CD4-positive, alpha-beta T cell treated with Interferon alpha-2 for 1 hour (primary cell): Measurements from ENCODE around the gene SDK1.

Experiments
- DNase-seq, 2 donors: peaks; one replicate each; pipeline ENCODE4 v3.0.0-alpha.2; 2020 to 2022

SDK1 gene

GRCh38 chr7:4150731-4151130 is 849.7 kb downstream of the SDK1 start:
- DNase-seq: no peak

- DNase-seq: no peak
Measured at GRCh38 chr7:4151524-4151923, 850.5 kb downstream of the SDK1 start.

- DNase-seq: no peak
Measured at GRCh38 chr7:4151926-4152549, 851.0 kb downstream of the SDK1 start.

DNA sequence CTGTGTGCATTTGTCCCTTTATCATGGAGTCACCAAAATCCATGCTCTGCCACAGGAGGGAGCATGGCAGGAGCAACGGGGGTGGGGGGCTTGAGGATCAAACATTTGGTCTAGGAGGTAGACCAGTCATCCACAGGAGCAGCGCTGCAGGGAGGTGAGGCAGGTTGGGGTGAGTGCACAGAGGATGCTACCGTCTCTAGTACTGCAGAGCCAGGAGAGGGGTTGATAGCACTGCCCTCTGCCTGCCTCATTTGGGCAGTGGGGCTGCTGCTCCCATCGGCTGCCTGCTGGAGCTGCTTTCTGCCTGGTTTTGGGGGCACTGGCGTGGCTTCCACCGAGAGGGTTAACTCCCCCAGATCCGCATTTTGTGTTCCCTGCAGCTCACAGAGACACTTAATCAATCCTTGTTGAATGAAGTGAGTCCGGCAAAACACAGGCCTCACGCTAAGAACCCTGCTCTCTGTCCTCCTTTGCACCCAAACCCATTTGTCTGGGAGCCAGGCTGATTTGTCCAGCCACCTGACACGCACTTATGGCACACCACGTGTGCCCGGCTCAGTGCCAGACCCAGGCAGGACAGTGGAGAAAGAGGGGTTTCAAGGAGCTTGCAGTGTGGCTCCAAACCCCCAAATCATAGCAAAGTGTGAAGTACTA is 854.0 kb downstream of the SDK1 start:
- DNase-seq: no peak

DNA sequence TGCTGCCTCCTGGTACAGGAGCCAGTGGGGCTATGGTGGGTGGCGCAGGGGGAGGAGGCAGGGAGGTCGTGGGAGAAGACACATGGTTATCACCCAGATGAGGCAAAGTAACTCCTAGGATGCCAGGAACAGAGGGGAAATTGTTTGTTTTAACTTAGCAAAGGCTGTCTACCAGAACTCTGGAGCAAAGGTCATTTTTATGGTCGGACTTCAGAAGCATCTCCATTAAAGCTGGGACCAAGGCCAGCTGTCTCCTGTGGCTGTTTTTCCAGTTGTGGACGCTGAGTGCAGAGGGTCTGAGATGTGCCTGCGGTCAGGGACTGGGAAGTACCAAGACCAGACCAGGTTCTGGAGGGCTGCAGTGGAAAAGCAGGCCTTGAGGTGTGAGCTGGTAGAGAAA is 855.1 kb downstream of the SDK1 start:
- no peak for DNase-seq

DNA sequence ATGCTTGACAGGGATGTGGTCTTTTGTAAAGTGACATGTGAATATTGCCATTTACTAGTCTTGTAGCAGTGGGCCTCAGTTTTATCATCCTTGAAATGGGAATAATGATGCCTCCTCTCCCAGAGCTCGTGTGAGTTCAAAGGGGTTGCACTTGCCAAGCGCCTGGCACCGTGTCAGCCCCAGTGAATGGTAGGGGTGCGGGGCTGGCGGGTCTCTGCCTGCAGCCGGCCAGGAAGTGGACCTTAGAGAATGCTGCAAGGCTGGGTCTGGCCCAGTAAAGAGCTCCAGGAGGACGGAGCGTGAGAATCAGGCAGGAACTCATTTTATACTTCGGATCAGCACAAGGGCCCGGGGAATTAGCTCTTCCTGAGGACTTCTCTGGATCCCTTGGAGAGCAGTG is 856.6 kb downstream of the SDK1 start:
- DNase-seq: no peak

GRCh38 chr7:4158441-4159153 is 857.5 kb downstream of the SDK1 start:
- DNase-seq: no peak

GRCh38 chr7:4159154-4159501 is 858.1 kb downstream of the SDK1 start:
- DNase-seq: no peak

- DNase-seq: no peak
Measured at GRCh38 chr7:4159761-4160554, 858.9 kb downstream of the SDK1 start.

GRCh38 chr7:4162884-4163564 is 862.0 kb downstream of the SDK1 start:
- no peak for DNase-seq

GRCh38 chr7:4163565-4164203 is 862.6 kb downstream of the SDK1 start:
- DNase-seq: no peak

DNA sequence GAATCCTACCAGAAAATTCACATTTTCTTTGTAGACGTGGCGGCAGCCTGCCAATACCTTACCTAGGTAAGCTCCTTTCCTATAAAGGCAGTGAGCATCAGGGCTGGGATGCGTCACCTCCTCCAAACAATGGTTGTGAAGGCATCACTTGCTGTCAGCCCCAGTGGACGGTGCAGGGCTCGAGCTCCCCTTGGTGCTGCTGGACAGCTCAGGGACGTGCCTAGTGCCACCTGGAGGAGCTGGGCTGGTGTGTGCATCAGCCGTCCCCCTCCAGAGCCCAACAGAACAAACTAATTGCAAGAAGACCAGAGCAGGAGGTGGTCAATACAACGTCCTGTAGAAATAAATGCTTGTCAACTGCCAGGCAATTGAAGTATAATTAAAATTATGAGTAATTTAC is 863.5 kb downstream of the SDK1 start:
- DNase-seq: no peak

DNA sequence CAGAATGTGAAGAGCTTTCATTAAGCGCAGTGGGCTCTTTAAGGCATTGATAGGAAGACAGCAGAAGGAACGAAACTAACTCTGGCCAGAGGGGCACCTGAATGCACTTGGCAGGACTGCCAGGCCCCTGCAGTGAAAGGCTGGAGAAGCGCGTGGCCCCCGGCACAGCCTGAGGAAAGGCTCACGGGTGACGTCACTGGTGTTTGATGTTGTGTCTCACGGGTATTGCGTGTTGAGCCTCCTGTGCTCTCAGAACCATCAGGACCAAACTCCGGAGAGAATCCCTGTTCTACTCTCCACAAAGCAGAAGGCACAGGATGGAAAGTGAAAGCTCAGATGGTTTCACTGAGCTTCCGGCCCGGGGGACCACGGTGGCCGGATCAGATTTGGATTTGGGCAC is 865.3 kb downstream of the SDK1 start:
- DNase-seq: no peak

- DNase-seq: no peak
Measured at GRCh38 chr7:4166807-4167206, 865.8 kb downstream of the SDK1 start.

GRCh38 chr7:4167385-4167910 is 866.4 kb downstream of the SDK1 start:
- no peak for DNase-seq

- DNase-seq: no peak
Measured at GRCh38 chr7:4168041-4168440, 867.0 kb downstream of the SDK1 start.

GRCh38 chr7:4168541-4168940 is 867.5 kb downstream of the SDK1 start:
- no peak for DNase-seq

- no peak for DNase-seq
Measured at GRCh38 chr7:4169455-4169854, 868.4 kb downstream of the SDK1 start.

DNA sequence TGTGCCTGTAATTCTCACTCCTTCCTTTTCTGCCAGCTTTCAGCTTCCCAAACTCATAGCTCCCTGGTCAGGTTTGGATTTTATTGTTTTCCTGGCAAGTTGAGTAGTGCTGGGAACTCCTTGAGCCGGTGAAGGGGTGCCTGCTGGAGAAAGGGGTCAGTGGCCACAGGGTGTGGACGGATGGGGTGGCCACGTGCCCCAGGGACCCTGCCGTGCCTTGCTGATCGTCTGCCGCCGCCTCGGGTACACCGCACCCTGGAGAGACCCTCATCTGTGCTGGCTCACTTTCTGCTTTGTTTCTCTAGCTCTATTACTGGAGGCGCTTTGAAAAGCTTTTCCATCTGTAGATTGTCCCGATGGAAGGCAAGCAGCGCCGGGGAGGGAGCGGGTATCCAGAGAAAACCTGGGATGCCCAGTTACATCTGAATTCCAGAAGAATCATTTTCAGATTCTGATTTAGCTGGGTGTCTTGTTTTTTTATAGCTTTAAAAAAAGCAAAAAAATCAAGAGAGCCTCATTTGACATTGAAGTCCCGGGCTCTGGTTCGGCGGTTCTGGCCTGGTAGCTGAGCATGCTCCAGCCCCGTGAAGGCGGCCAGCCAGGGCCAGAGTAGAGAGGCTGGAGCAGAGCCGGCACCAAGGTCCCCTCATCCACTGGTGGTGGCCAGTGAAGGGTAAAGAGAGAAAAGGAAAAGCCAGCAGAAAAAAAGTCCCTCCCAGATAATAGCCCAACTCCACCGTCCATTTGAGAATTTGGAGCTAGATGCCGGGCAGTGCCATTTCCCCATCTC is 870.1 kb downstream of the SDK1 start:
- no peak for DNase-seq

DNA sequence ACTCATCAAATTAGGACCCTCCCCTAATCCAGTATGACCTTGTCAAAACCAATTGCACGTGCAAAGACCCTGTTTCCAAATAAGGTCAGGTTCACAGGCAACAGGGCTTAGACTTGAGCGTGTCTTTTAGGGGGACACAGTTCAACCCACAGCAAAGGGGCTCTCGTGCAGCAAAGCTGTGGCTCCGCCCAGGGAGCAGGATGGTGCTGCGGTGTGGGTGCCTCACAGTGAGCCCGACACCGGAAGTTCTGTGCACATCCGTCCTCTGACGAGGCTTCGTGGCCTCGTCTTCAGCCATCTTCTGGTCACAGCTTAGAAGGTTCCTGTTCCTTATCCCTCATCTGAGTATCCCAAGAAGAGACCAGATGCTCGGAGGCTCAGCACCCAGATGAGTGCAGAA is 871.8 kb downstream of the SDK1 start:
- DNase-seq: no peak

DNA sequence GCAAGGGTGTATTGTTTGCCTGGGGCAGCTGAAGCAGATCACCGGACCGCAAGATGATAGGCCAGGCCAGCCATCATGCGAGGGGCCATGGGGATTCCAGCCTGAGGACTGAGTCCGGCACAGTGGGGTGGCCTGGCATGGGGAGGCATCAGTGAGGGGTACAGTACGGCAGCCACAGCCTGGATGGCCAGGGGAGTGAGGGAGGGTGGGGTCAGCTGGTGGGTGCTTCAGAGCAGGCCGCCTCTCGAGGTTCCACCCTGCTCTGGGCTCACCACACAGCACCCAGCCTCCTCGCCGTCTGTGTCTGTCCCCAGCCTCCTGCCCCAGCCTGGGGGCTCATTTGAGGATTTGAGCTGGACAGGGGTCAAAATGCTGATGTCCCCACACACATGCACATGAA is 872.6 kb downstream of the SDK1 start:
- no peak for DNase-seq
